SH-SY5Y (cell line): ENCODE results near the gene APBB3.

Source experiments
- GATA2 ChIP-seq: IDR thresholded peaks from 2 replicates; pipeline ENCODE4 v1.6.1; 2011; ENCODE audit warnings: mild to moderate bottlenecking, low read depth, low read length
- GATA3 ChIP-seq: IDR thresholded peaks from 2 replicates; pipeline ENCODE4 v1.6.1; 2011; ENCODE audit warnings: low read depth, mild to moderate bottlenecking, low read length, moderate library complexity

DNA sequence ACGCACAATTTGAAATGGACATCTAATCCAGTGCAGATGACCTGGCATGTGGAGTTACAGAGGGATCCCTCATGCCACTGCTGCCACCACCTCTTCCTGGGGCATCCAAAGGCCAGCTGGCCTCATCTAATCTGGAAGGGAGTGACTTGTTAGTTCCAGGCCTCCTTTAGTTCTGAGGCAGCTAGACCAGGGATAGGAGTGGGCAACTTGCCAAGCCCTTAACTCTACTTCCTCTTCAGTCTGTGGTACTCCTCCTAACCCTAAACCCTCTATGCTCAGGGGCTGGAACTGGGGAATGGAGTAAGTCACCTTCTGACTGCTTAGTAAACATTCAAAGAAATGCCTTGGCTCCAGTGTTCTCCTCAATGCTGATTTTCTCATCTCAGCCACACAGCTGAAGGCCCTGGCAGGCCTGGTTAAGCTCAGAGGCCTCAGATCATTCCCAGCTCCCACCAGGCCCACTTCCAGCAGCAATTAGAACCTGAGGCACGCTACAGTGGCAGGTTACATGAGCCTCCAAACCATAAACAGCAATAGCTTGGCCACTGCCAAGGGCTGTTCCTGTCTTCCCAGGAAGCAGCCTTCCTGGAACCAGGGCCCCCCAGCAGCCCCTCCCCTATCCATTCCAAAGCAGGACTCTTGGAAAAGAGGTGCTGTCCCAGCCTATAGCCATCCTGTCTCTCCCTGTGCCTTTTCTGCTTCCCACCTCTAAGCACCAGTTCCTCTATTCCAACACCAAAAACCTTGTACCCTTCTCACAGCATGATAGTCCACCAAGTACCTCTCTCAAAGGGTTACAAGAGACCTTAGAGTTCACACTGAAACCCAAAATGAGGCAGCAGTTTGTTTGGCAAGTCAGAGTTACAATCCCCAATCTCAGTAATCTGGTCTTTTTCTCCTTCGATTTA lies 14.9 kb downstream of the APBB3 start:
- no peak for TF ChIP-seq GATA2
- no peak for TF ChIP-seq GATA3
